ENCODE results near the gene RCSD1.

DNA sequence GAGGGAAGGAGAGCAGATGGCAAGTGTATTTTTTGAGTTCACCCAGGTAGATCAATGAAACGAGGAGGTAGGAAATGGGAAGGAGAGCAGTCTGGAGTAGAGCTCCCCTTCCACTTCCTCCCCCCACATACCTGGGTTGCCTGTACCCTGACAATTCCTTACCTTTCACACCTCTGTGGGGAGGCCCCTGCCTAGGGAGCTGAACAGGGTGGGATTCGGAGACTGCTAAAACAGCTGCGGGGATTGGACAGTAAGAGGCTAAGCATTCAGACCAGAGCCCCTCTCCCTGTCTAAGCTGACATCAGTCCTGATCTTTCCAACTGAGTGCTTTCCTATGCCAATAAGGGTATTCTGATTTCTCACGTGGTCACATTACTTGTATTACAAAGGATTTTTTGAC is 14.5 kb downstream of the RCSD1 start:
- no peak for TF ChIP-seq CREB1 (IDR thresholded peaks at IDR 0.05; ENCODE audit: low read depth)
- no peak for TF ChIP-seq MAX (IDR thresholded peaks at IDR 0.05)
- no peak for TF ChIP-seq YY1 (IDR thresholded peaks at IDR 0.05; ENCODE audit: low read depth)
